Aorta (tissue), 5 donors: ENCODE measurements around the gene DAP3. TPM values are rescaled to one million over a fixed set of nuclear protein-coding genes. Genes with fewer than 3 reads are reported as not detected.
A peak's percentile ranks its signal among the peaks of the same experiment; 100 is the strongest.
"Not testable (repeated sequence)": the region's sequence is repeated elsewhere in the genome, so short reads cannot be mapped to it uniquely, and the experiment has no call there.

ENCODE experiments used
- ATAC-seq: fragments of 200-7000 bp; cut with Tn5 transposase; one replicate; pipeline ENCODE4 v1.9.1; 2022; ENCODE audit warnings: moderate library complexity; ENCODE audit not compliant: low FRiP score
- DNase-seq, 2 donors: peaks; one replicate each; pipeline ENCODE4 v3.0.0-alpha.2; 2020
- H3K27ac ChIP-seq, 2 donors: one replicate each; pipeline ENCODE4 v1.5.1; 2013; ENCODE audit warnings: low read length in 2 of 2, mild to moderate bottlenecking in 2 of 2, moderate library complexity in 2 of 2, control low read depth in 1 of 2, inconsistent platforms in 1 of 2, low read depth in 1 of 2
- H3K27me3 ChIP-seq, 2 donors: one replicate each; pipeline ENCODE4 v1.6.1; 2013; ENCODE audit warnings: control low read depth in 1 of 2, low read length in 1 of 2, mild to moderate bottlenecking in 1 of 2, moderate library complexity in 1 of 2; ENCODE audit not compliant: insufficient read depth in 2 of 2, control insufficient read depth in 1 of 2
- H3K36me3 ChIP-seq, 2 donors: one replicate each; pipeline ENCODE4 v1.6.1; 2013; ENCODE audit warnings: control low read depth in 1 of 2, low read length in 1 of 2, mild to moderate bottlenecking in 1 of 2; ENCODE audit not compliant: insufficient read depth in 2 of 2, control insufficient read depth in 1 of 2
- H3K4me1 ChIP-seq, 2 donors: one replicate each; pipeline ENCODE4 v1.6.1; 2013; ENCODE audit warnings: low read length in 2 of 2, control low read depth in 1 of 2, mild to moderate bottlenecking in 1 of 2, moderate library complexity in 1 of 2; ENCODE audit not compliant: insufficient read depth in 2 of 2, control insufficient read depth in 1 of 2
- H3K4me3 ChIP-seq, 2 donors: one replicate each; pipeline ENCODE4 v1.5.1; 2013; ENCODE audit warnings: low read length in 2 of 2, control low read depth in 1 of 2, mild to moderate bottlenecking in 1 of 2
- H3K9me3 ChIP-seq: one replicate; pipeline ENCODE4 v1.6.1; 2013; ENCODE audit warnings: mild to moderate bottlenecking, low read length; ENCODE audit not compliant: control insufficient read depth
- WGBS, 2 donors: extraction: QIAGEN DNeasy Blood & Tissue Kit; methylation state at CpG; one replicate each; pipeline ENCODE4 v1.1.7; 2013; 5-methylcytosine and 5-hydroxymethylcytosine counted together
- intact Hi-C, 2 donors: fragments of 100-400 bp; cut with DNase I; formaldehyde crosslinking; loops; one replicate each; pipeline versions ENCODE4 v1.14.2 to v1.15.0; 2022
- polyA plus RNA-seq, 2 donors: library from polyadenylated mRNA; stranded (reverse); fragments of 200-250 nt; gene quantifications; one replicate each; pipeline ENCODE4 v1.2.3, GENCODE V29; 2013
- total RNA-seq, 2 donors: library from RNA; stranded (reverse); fragmentation: NEBNext Ultra II Directional; extraction: Animal tissue kit (Norgen Biotek cat#: 25700); gene quantifications; one replicate each; pipeline ENCODE4 v1.2.1, GENCODE V29; 2021
- donor health status: healthy with polysubstance abuse.
- donor health status: Bipolar disorder and iron deficiency.
- donor health status: DM: no; HTN: no; CAD: no.
- donor health status: DM: no; HTN: no; CAD: no.
- donor health status: DM: yes; HTN: yes; CAD: no.

Gene DAP3
- total and polyA plus RNA-seq, 4 donors = 56.1 to 76.7 (median 63.3) TPM

GRCh38 chr1:155648207-155649147, 40.4 kb upstream of the DAP3 start:
- Histone ChIP-seq H3K4me1 (no peaks in the 10 kb centered on the region), H3K27me3 (no peaks in the 10 kb centered on the region), H3K27ac (peak overlapping the region in 1 of 2 donors; percentile 62)

GRCh38 chr1:155649676-155650075, 39.2 kb upstream of the DAP3 start:
- intact Hi-C loops = loop anchor here in 1 of 2 donors (10.0 kb wide), 1 partner anchor 395 kb away; the partner anchor contains the start of gene ENTREP3
- Histone ChIP-seq H3K4me3 (no peak overlapping the region), H3K27me3 (no peaks in the 10 kb centered on the region), H3K9me3 (no peaks in the 10 kb centered on the region), H3K27ac (no peak overlapping the region), H3K4me1 (no peaks in the 10 kb centered on the region), H3K36me3 (no peaks in the 10 kb centered on the region)
- ATAC-seq (no peak), DNase-seq (no peak)

More at GRCh38 chr1:155648207-155649147, 40.4 kb upstream of the DAP3 start:
- Histone ChIP-seq H3K9me3 (no peaks in the 10 kb centered on the region), H3K4me3 (no peak overlapping the region), H3K36me3 (no peaks in the 10 kb centered on the region)
- intact Hi-C loops = loop anchor here in 1 of 2 donors (10.0 kb wide), 1 partner anchor 394 kb away; the partner anchor contains the start of gene ENTREP3
- ATAC-seq (peak; percentile 88), DNase-seq (peak in 1 of 2 donors; percentile 47)
- WGBS, 2 donors = 28% methylated on average over 10 to 11 of the region's 11 CpGs

- H3K36me3 ChIP-seq = no peaks in the 10 kb centered on the region
- no peak for DNase-seq
- no peak overlapping the region for H3K4me3 ChIP-seq
Observed at GRCh38 chr1:155650231-155650757, 38.6 kb upstream of the DAP3 start.

GRCh38 chr1:155651861-155652661, 36.8 kb upstream of the DAP3 start:
- no peak overlapping the region for H3K4me3 ChIP-seq
- H3K9me3 ChIP-seq = no peaks in the 10 kb centered on the region
- 61% methylated on average over 3 of the region's 3 CpGs for WGBS, 2 donors
- intact Hi-C loops = no loop called here
- H3K4me1 ChIP-seq = no peaks in the 10 kb centered on the region
- no peaks in the 10 kb centered on the region for H3K27me3 ChIP-seq
- DNase-seq = no peak
- H3K27ac ChIP-seq = no peak overlapping the region
- ATAC-seq = no peak
- no peaks in the 10 kb centered on the region for H3K36me3 ChIP-seq

More at GRCh38 chr1:155650231-155650757, 38.6 kb upstream of the DAP3 start:
- Histone ChIP-seq H3K4me1 (no peaks in the 10 kb centered on the region), H3K27me3 (no peaks in the 10 kb centered on the region), H3K27ac (no peak overlapping the region), H3K9me3 (no peaks in the 10 kb centered on the region)
- no peak for ATAC-seq
- intact Hi-C loops = no loop called here
- 88 to 92% methylated on average over 7 of the region's 7 CpGs for WGBS, 2 donors

GRCh38 chr1:155652951-155653350, 35.9 kb upstream of the DAP3 start:
- no peaks in the 10 kb centered on the region for H3K4me1 ChIP-seq
- H3K4me3 ChIP-seq = no peak overlapping the region
- no peak overlapping the region for H3K27ac ChIP-seq
- ATAC-seq = no peak
- no peak for DNase-seq
- intact Hi-C loops = no loop called here
- no peaks in the 10 kb centered on the region for H3K27me3 ChIP-seq
- no peaks in the 10 kb centered on the region for H3K9me3 ChIP-seq
- no peaks in the 10 kb centered on the region for H3K36me3 ChIP-seq
- WGBS, 2 donors = 76 to 80% methylated on average over 3 of the region's 3 CpGs

GRCh38 chr1:155657463-155657862, 31.4 kb upstream of the DAP3 start:
- Histone ChIP-seq H3K27me3 (no peaks in the 10 kb centered on the region), H3K27ac (no peak overlapping the region), H3K36me3 (peaks cover 4 to 11% of the 10 kb centered on the region in 2 donors), H3K9me3 (no peaks in the 10 kb centered on the region), H3K4me1 (no peaks in the 10 kb centered on the region), H3K4me3 (no peak overlapping the region)
- no peak for DNase-seq
- 46 to 51% methylated on average over 2 of the region's 2 CpGs for WGBS, 2 donors
- intact Hi-C loops = no loop called here
- ATAC-seq = no peak

GRCh38 chr1:155661239-155661638, 27.7 kb upstream of the DAP3 start:
- 87 to 94% methylated on average over 2 to 3 of the region's 4 CpGs for WGBS, 2 donors
- ATAC-seq, H3K27me3 ChIP-seq, H3K4me1 ChIP-seq, intact Hi-C loops, DNase-seq, H3K27ac ChIP-seq, H3K4me3 ChIP-seq, H3K9me3 ChIP-seq: not testable (repeated sequence)
- H3K36me3 ChIP-seq = peaks cover 6 to 12% of the 10 kb centered on the region in 2 donors

GRCh38 chr1:155669233-155670162, 19.4 kb upstream of the DAP3 start:
- Histone ChIP-seq H3K4me1 (no peaks in the 10 kb centered on the region), H3K27me3 (no peaks in the 10 kb centered on the region), H3K4me3 (no peak overlapping the region), H3K27ac (no peak overlapping the region), H3K9me3 (no peaks in the 10 kb centered on the region), H3K36me3 (peaks cover 13 to 15% of the 10 kb centered on the region in 2 donors)
- ATAC-seq = no peak
- 93 to 96% methylated on average over 5 of the region's 5 CpGs for WGBS, 2 donors
- intact Hi-C loops = no loop called here
- no peak for DNase-seq
